ENCODE data around the gene CAMK1D.

CAMK1D gene

DNA sequence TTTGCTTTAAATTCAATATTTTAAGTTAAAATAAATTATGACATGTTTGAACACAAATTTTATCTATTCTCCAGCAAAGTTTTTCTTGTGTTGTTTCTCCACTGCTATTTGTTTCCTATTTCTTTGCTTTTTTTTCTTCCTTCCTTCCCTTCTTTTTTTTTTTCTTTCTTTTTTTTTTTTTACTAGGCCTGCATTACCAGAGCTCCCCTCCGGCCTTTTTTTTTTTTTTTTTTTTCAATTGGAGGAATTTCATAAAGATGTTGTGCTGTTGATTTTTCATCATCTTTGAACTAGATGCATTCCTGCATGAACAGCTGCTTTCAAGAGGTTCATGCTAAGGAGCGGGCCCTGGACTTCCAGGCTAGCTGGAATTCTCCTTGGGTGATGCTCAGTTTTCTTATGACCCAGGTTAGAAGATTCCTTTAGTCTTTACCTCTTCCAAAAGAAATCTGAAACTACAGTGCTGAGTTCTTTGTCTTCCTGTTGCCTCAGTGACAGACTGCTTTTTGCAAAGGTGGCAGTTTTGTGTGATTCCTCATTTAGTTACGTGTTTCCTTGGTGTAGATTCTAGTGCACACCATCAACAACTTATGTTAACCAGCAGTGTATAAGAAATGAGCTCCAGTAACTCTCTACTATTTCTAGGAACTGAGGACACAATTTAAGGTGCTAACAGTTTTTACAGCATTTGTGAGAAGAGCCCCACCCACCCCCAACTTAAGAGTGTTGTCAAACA is 4.8 kb upstream of the CAMK1D start:
- TF ChIP-seq, protein P1, sequence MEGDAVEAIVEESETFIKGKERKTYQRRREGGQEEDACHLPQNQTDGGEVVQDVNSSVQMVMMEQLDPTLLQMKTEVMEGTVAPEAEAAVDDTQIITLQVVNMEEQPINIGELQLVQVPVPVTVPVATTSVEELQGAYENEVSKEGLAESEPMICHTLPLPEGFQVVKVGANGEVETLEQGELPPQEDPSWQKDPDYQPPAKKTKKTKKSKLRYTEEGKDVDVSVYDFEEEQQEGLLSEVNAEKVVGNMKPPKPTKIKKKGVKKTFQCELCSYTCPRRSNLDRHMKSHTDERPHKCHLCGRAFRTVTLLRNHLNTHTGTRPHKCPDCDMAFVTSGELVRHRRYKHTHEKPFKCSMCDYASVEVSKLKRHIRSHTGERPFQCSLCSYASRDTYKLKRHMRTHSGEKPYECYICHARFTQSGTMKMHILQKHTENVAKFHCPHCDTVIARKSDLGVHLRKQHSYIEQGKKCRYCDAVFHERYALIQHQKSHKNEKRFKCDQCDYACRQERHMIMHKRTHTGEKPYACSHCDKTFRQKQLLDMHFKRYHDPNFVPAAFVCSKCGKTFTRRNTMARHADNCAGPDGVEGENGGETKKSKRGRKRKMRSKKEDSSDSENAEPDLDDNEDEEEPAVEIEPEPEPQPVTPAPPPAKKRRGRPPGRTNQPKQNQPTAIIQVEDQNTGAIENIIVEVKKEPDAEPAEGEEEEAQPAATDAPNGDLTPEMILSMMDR (conservative IDR thresholded peaks at IDR 0.05) = no peak
- H3K27ac ChIP-seq = no peak overlapping the region

DNA sequence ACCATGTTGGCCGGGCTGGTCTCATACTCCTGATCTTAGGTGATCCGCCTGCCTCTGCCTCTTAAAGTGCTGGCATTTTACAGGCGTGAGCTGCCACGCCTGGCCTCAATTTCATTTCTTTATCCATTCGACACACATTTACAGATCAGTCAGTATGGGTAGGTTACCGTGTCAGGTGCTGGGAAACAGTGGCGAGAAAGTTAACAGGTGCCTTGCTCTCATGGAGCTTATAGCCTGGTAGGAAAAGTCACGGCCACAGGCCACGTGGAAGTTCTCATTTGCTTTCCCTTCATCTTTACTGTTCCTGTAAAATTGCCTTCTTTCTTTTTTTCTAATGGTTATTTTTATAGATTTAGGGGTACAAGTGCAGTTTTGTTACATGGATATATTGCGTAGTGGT is 2.6 kb upstream of the CAMK1D start:
- TF ChIP-seq, protein P1 (conservative IDR thresholded peaks at IDR 0.05) = no peak
- no peak overlapping the region for H3K27ac ChIP-seq

GRCh38 chr10:12348294-12348869 is 965 bp upstream of the CAMK1D start:
- H3K27ac ChIP-seq = peak overlapping the region; percentile 80; the same call in 1 of the 2 replicates
- TF ChIP-seq, protein P1 (conservative IDR thresholded peaks at IDR 0.05) = no peak

GRCh38 chr10:12349629-12350166 is 351 bp downstream of the CAMK1D start:
- TF ChIP-seq, protein P1 (conservative IDR thresholded peaks at IDR 0.05) = no peak
- H3K27ac ChIP-seq = peak overlapping the region; percentile 80

GRCh38 chr10:12350167-12350872 is 973 bp downstream of the CAMK1D start:
- peak overlapping the region; percentile 80 for H3K27ac ChIP-seq
- TF ChIP-seq, protein P1 (conservative IDR thresholded peaks at IDR 0.05) = 0 out of 2 replicates have a peak, but pooled peaks have one; percentile 10

DNA sequence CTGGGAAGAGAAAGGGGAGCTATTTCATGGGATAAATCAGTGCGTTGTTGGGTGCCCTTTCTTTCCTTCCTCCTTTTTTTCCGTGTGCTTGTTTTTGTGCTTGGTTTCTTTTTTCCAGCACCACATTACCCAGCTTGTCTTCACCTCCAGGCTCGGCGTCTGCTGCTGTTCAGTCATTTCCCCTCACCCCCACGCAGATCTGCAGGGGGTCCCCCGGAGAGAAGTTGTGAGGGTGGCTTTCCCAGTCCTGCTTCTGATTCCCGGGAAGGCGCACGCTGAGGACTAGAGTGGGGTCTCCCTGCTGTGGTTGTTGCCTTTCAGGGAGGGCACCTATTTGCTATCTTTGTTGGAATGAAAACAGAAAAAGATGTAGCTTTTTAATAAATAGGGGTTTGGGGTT is 1.6 kb downstream of the CAMK1D start:
- peak overlapping the region; percentile 80 for H3K27ac ChIP-seq
- TF ChIP-seq, protein P1 (conservative IDR thresholded peaks at IDR 0.05) = no peak

DNA sequence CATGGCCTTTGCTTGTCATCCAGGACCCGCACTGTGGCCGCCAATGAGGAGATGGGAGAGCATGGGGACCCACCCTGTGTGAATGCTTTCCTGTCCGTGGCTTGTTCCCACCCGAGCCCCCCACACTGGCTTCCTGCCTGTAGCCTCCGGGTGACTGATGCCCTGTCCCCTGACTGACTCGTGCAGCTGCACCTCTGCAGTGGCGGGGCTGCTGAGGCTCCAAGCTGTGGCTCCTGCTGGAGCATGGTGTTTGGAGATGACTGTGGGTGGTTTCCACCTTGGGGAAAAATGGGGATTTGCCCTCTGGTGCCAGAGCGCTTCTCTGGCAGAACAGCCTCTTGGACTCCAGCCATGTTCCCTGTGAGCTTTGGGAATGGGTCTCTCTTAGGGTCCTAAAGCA is 2.1 kb downstream of the CAMK1D start:
- TF ChIP-seq, protein P1 (conservative IDR thresholded peaks at IDR 0.05) = no peak
- H3K27ac ChIP-seq = no peak overlapping the region

Measured in VCaP (cell line).